Right lobe of liver (tissue), 4 donors: Measurements from ENCODE around the gene CLDN19.

ENCODE experiments used
- CTCF ChIP-seq, 4 donors: fragments of 200-600 bp in 3 of 4; fragments of 450-650 bp in 1 of 4; IDR thresholded peaks; one replicate each; pipeline versions ENCODE4 v1.5.1 to v1.8.0; 2016 to 2022; ENCODE audit warnings: antibody characterized with exemption in 4 of 4, mild to moderate bottlenecking in 2 of 4
- POLR2A ChIP-seq: fragments of 450-650 bp; IDR thresholded peaks from one replicate; pipeline ENCODE4 v1.6.1; 2017; ENCODE audit warnings: antibody characterized with exemption, mild to moderate bottlenecking
- donor health status: DM: no; HTN: no; CAD: no.
- donor health status: DM: no; HTN: no; CAD: no.
- donor health status: DM: no; HTN: yes; CAD: no.

- TF ChIP-seq POLR2A (no peak), CTCF (IDR thresholded peaks at IDR 0.05) (no peak)
These were observed 1.9 kb downstream of the CLDN19 start for GRCh38 chr1:42737986-42738677.
